HL-60 (cell line): ENCODE measurements around the gene SART1.

Source experiments
- DNase-seq, 2 experiments: peaks; one replicate each; pipeline ENCODE4 v3.0.0-alpha.2; 2010 to 2020; ENCODE audit warnings: low read depth in 1 of 2, low spot score in 1 of 2
- H3K27ac ChIP-seq: fragments of 250-450 bp; sonication (Bioruptor Pico); replicated peaks from 2 replicates; pipeline ENCODE4 v1.5.1; 2020; ENCODE audit warnings: mild to moderate bottlenecking, moderate library complexity
- H3K27me3 ChIP-seq: fragments of 250-450 bp; sonication (Bioruptor Pico); 2 replicates; pipeline ENCODE4 v1.5.1; 2021; ENCODE audit warnings: mild to moderate bottlenecking, moderate library complexity; ENCODE audit not compliant: insufficient read depth, poor library complexity, severe bottlenecking
- H3K4me3 ChIP-seq: replicated peaks from 2 replicates; pipeline ENCODE4 v1.5.1; 2011; ENCODE audit warnings: mild to moderate bottlenecking, control low read depth, low read length; ENCODE audit not compliant: insufficient read depth
- CTCF ChIP-seq: IDR thresholded peaks from one replicate; pipeline ENCODE4 v1.5.1; 2011; ENCODE audit warnings: low read length, control low read depth, inconsistent platforms; ENCODE audit not compliant: insufficient read depth
- GABPA ChIP-seq: IDR thresholded peaks from 2 replicates; pipeline ENCODE4 v1.6.1; 2012; ENCODE audit warnings: low read depth
- POLR2AphosphoS5 ChIP-seq: IDR thresholded peaks from 2 replicates; pipeline ENCODE4 v1.6.1; 2012; ENCODE audit warnings: low read depth
- REST ChIP-seq: IDR thresholded peaks from 2 replicates; pipeline ENCODE4 v1.6.1; 2012; ENCODE audit warnings: low read depth; ENCODE audit not compliant: insufficient replicate concordance
- SPI1 ChIP-seq: IDR thresholded peaks from 2 replicates; pipeline ENCODE4 v1.6.1; 2012; ENCODE audit warnings: low read depth, mild to moderate bottlenecking, borderline replicate concordance

The SART1 gene

GRCh38 chr11:65920372-65920802 lies 41.1 kb upstream of the SART1 start:
- Histone ChIP-seq H3K4me3 (peak overlapping the region; percentile 80), H3K27ac (no peak overlapping the region), H3K27me3 (no peaks in the 10 kb centered on the region)
- no peak for TF ChIP-seq REST
- TF ChIP-seq SPI1: no peak
- TF ChIP-seq POLR2AphosphoS5: no peak
- no peak for TF ChIP-seq GABPA
- no peak for TF ChIP-seq CTCF
- no peak for DNase-seq

- DNase-seq: no peak
- H3K4me3 ChIP-seq: no peak overlapping the region
- no peak for TF ChIP-seq REST
- TF ChIP-seq SPI1: no peak
- TF ChIP-seq CTCF: no peak
- TF ChIP-seq GABPA: no peak
- no peak for TF ChIP-seq POLR2AphosphoS5
- no peaks in the 10 kb centered on the region for H3K27me3 ChIP-seq
- H3K27ac ChIP-seq: no peak overlapping the region
Measured at GRCh38 chr11:65921033-65921555, 40.4 kb upstream of the SART1 start.

- H3K27me3 ChIP-seq: no peaks in the 10 kb centered on the region
- H3K4me3 ChIP-seq: no peak overlapping the region
- H3K27ac ChIP-seq: no peak overlapping the region
- TF ChIP-seq GABPA (no peak), SPI1 (no peak), CTCF (no peak), POLR2AphosphoS5 (no peak), REST (no peak)
- DNase-seq: no peak
Measured at GRCh38 chr11:65921876-65922275, 39.7 kb upstream of the SART1 start.
